ENCODE measurements around the gene USP6.
"Not testable (repeated sequence)": the region's sequence is repeated elsewhere in the genome, so short reads cannot be mapped to it uniquely, and the experiment has no call there.

USP6 gene

GRCh38 chr17:5115673-5116651 lies at the start of gene USP6:
Gene USP6 (plus strand): TSS chr17:5116032. CDS start chr17:5130368, 14,336 bp downstream.
- no peak for DNase-seq (ENCODE audit: low read depth in 3 of 3)

- DNase-seq (ENCODE audit: low read depth in 3 of 3), result no peak
These were observed 47.6 kb upstream of the USP6 start for GRCh38 chr17:5068236-5068635.

GRCh38 chr17:5069724-5070123 lies 46.1 kb upstream of the USP6 start:
- no peak for DNase-seq (ENCODE audit: low read depth in 3 of 3)

GRCh38 chr17:5075472-5075871 lies 40.4 kb upstream of the USP6 start:
- not testable (repeated sequence) for DNase-seq (ENCODE audit: low read depth in 3 of 3)

- DNase-seq (ENCODE audit: low read depth in 3 of 3), result not testable (repeated sequence)
These were observed 38.6 kb upstream of the USP6 start for GRCh38 chr17:5077275-5077674.

- no peak for DNase-seq (ENCODE audit: low read depth in 3 of 3)
These were observed 38.1 kb upstream of the USP6 start for GRCh38 chr17:5077781-5078105.

- DNase-seq (ENCODE audit: low read depth in 3 of 3), result peak; percentile 48 to 80 (median 61)
These were observed 37.5 kb upstream of the USP6 start, which contains the start of gene ZFP3 for GRCh38 chr17:5078106-5079028. Gene ZFP3 (plus strand): TSS chr17:5078467. CDS start chr17:5091505, 13,038 bp downstream.

GRCh38 chr17:5080591-5080990 lies 35.2 kb upstream of the USP6 start:
- DNase-seq (ENCODE audit: low read depth in 3 of 3), result no peak

GRCh38 chr17:5092218-5093010 lies 23.4 kb upstream of the USP6 start:
- DNase-seq (ENCODE audit: low read depth in 3 of 3), result no peak

- DNase-seq (ENCODE audit: low read depth in 3 of 3), result no peak
These were observed 19.1 kb upstream of the USP6 start for GRCh38 chr17:5096731-5097100.

GRCh38 chr17:5097101-5097834 lies 18.6 kb upstream of the USP6 start:
- DNase-seq (ENCODE audit: low read depth in 3 of 3), result peak in 1 of 3 experiments; percentile 31

- no peak for DNase-seq (ENCODE audit: low read depth in 3 of 3)
These were observed 16.6 kb upstream of the USP6 start for GRCh38 chr17:5099271-5099670.

- no peak for DNase-seq (ENCODE audit: low read depth in 3 of 3)
These were observed 15.0 kb upstream of the USP6 start for GRCh38 chr17:5100832-5101231.

GRCh38 chr17:5110816-5111215 lies 5.0 kb upstream of the USP6 start:
- no peak for DNase-seq (ENCODE audit: low read depth in 3 of 3)

- DNase-seq (ENCODE audit: low read depth in 3 of 3), result peak; percentile 83 to 94 (median 84)
These were observed 4.2 kb upstream of the USP6 start, which contains the start of gene ZNF232 for GRCh38 chr17:5111402-5112204. Gene ZNF232 (minus strand): TSS chr17:5111878. CDS start chr17:5111822, 56 bp downstream.

GRCh38 chr17:5118219-5118618 lies 2.4 kb downstream of the USP6 start:
- DNase-seq (ENCODE audit: low read depth in 3 of 3), result no peak

GRCh38 chr17:5120036-5120435 lies 4.2 kb downstream of the USP6 start:
- DNase-seq (ENCODE audit: low read depth in 3 of 3), result no peak

GRCh38 chr17:5120436-5121185 lies 4.8 kb downstream of the USP6 start:
- DNase-seq (ENCODE audit: low read depth in 3 of 3), result not testable (repeated sequence)

GRCh38 chr17:5121186-5121841 lies 5.5 kb downstream of the USP6 start:
- DNase-seq (ENCODE audit: low read depth in 3 of 3), result no peak
